ENCODE data around the gene SERPINA5.

The SERPINA5 gene

DNA sequence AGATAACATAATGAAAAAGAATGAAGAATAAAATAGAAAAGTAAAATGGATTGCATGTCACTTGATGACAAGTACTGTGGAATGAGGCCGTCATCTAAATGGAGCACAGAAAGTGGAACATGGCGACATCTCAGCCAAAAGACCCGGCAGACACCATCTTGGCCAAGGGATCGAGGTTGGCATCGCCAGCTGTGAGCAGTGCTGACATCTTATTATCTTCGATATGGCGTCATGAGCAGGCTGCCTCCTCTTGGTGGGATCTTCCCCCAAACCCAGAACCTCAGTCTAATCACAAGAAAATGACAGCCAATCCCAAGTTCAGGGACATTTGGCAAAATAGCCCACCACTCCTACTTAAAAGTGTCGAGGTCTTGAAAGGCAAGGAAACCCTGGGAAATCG, 15.1 kb downstream of the SERPINA5 start:
- TF ChIP-seq, protein P1, sequence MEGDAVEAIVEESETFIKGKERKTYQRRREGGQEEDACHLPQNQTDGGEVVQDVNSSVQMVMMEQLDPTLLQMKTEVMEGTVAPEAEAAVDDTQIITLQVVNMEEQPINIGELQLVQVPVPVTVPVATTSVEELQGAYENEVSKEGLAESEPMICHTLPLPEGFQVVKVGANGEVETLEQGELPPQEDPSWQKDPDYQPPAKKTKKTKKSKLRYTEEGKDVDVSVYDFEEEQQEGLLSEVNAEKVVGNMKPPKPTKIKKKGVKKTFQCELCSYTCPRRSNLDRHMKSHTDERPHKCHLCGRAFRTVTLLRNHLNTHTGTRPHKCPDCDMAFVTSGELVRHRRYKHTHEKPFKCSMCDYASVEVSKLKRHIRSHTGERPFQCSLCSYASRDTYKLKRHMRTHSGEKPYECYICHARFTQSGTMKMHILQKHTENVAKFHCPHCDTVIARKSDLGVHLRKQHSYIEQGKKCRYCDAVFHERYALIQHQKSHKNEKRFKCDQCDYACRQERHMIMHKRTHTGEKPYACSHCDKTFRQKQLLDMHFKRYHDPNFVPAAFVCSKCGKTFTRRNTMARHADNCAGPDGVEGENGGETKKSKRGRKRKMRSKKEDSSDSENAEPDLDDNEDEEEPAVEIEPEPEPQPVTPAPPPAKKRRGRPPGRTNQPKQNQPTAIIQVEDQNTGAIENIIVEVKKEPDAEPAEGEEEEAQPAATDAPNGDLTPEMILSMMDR (IDR thresholded peaks at IDR 0.05; ENCODE audit: borderline replicate concordance, control extremely low read depth, extremely low read depth, insufficient read depth, missing control alignments) = no peak
- no peak for DNase-seq (ENCODE audit: low spot score)
- in situ Hi-C loops (cut with MboI; ENCODE audit: low sequenced_read_pairs, unreplicated experiment) = no loop called here

DNA sequence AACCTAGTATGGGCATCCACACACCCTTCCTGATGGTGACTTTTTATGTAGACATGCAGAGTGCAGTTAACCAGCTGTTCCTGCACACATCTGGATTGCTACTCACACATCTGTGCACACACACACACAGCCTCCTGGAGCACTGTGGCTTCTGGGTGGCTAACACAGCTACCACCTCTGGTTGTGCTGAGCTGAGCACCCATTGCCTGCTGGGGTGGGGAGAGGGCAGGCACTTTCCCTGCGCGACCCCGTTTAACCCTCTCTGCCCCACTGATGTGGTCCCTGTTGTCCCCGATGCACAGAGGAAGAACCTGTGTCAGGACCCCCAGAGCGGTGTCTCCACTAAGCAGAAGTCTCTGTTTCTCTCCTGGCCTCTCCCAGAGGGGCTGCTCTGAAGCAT, 16.6 kb downstream of the SERPINA5 start:
- in situ Hi-C loops (cut with MboI; ENCODE audit: low sequenced_read_pairs, unreplicated experiment) = no loop called here
- DNase-seq (ENCODE audit: low spot score) = no peak
- TF ChIP-seq, protein P1 (IDR thresholded peaks at IDR 0.05; ENCODE audit: borderline replicate concordance, control extremely low read depth, extremely low read depth, insufficient read depth, missing control alignments) = no peak

- in situ Hi-C loops (cut with MboI; ENCODE audit: low sequenced_read_pairs, unreplicated experiment) = no loop called here
- DNase-seq (ENCODE audit: low spot score) = no peak
- TF ChIP-seq, protein P1 (IDR thresholded peaks at IDR 0.05; ENCODE audit: borderline replicate concordance, control extremely low read depth, extremely low read depth, insufficient read depth, missing control alignments) = no peak
Observed at GRCh38 chr14:94598506-94598815, 17.2 kb downstream of the SERPINA5 start.

- DNase-seq (ENCODE audit: low spot score) = no peak
- in situ Hi-C loops (cut with MboI; ENCODE audit: low sequenced_read_pairs, unreplicated experiment) = no loop called here
- TF ChIP-seq, protein P1 (IDR thresholded peaks at IDR 0.05; ENCODE audit: borderline replicate concordance, control extremely low read depth, extremely low read depth, insufficient read depth, missing control alignments) = no peak
Observed at GRCh38 chr14:94598816-94599655, 17.8 kb downstream of the SERPINA5 start.

- TF ChIP-seq, protein P1 (IDR thresholded peaks at IDR 0.05; ENCODE audit: borderline replicate concordance, control extremely low read depth, extremely low read depth, insufficient read depth, missing control alignments) = no peak
- DNase-seq (ENCODE audit: low spot score) = no peak
- in situ Hi-C loops (cut with MboI; ENCODE audit: low sequenced_read_pairs, unreplicated experiment) = no loop called here
Observed at GRCh38 chr14:94599656-94600004, 18.4 kb downstream of the SERPINA5 start.

- TF ChIP-seq, protein P1 (IDR thresholded peaks at IDR 0.05; ENCODE audit: borderline replicate concordance, control extremely low read depth, extremely low read depth, insufficient read depth, missing control alignments) = no peak
- DNase-seq (ENCODE audit: low spot score) = no peak
- in situ Hi-C loops (cut with MboI; ENCODE audit: low sequenced_read_pairs, unreplicated experiment) = no loop called here
Observed at GRCh38 chr14:94600148-94600545, 18.9 kb downstream of the SERPINA5 start.
